Measurements from ENCODE around the gene RALGAPB.
"Not testable (repeated sequence)": the region's sequence is repeated elsewhere in the genome, so short reads cannot be mapped to it uniquely, and the experiment has no call there.

RALGAPB gene

GRCh38 chr20:38454556-38455473, 17.8 kb upstream of the RALGAPB start:
- TF ChIP-seq CTCF (conservative IDR thresholded peaks at IDR 0.05; ENCODE audit: low read depth, low read length): no peak
- H3K4me3 ChIP-seq (ENCODE audit: low read depth, low read length): no peak overlapping the region
- DNase-seq (ENCODE audit: low read depth): no peak

GRCh38 chr20:38458314-38458713, 14.3 kb upstream of the RALGAPB start:
- TF ChIP-seq CTCF (conservative IDR thresholded peaks at IDR 0.05; ENCODE audit: low read depth, low read length): no peak
- no peak overlapping the region for H3K4me3 ChIP-seq (ENCODE audit: low read depth, low read length)
- no peak for DNase-seq (ENCODE audit: low read depth)

- no peak overlapping the region for H3K4me3 ChIP-seq (ENCODE audit: low read depth, low read length)
- TF ChIP-seq CTCF (conservative IDR thresholded peaks at IDR 0.05; ENCODE audit: low read depth, low read length): no peak
- peak; percentile 97 for DNase-seq (ENCODE audit: low read depth)
These were observed 12.5 kb upstream of the RALGAPB start for GRCh38 chr20:38460040-38460623.

GRCh38 chr20:38460631-38461030, 12.0 kb upstream of the RALGAPB start:
- DNase-seq (ENCODE audit: low read depth); H3K4me3 ChIP-seq (ENCODE audit: low read depth, low read length): not testable (repeated sequence)

GRCh38 chr20:38461167-38461566, 11.5 kb upstream of the RALGAPB start:
- DNase-seq (ENCODE audit: low read depth): not testable (repeated sequence)

GRCh38 chr20:38461569-38461968, 11.1 kb upstream of the RALGAPB start:
- not testable (repeated sequence) for H3K4me3 ChIP-seq (ENCODE audit: low read depth, low read length); DNase-seq (ENCODE audit: low read depth)

More at GRCh38 chr20:38461167-38461566, 11.5 kb upstream of the RALGAPB start:
- H3K4me3 ChIP-seq (ENCODE audit: low read depth, low read length): not testable (repeated sequence)

GRCh38 chr20:38466171-38466570, 6.5 kb upstream of the RALGAPB start:
- no peak for TF ChIP-seq CTCF (conservative IDR thresholded peaks at IDR 0.05; ENCODE audit: low read depth, low read length)
- no peak for DNase-seq (ENCODE audit: low read depth)
- no peak overlapping the region for H3K4me3 ChIP-seq (ENCODE audit: low read depth, low read length)

GRCh38 chr20:38466983-38467382, 5.7 kb upstream of the RALGAPB start:
- DNase-seq (ENCODE audit: low read depth): no peak
- H3K4me3 ChIP-seq (ENCODE audit: low read depth, low read length): no peak overlapping the region
- TF ChIP-seq CTCF (conservative IDR thresholded peaks at IDR 0.05; ENCODE audit: low read depth, low read length): no peak
